GM21529 (cell line): ENCODE data around the gene PAPOLB.
A peak's percentile ranks its signal among the peaks of the same experiment; 100 is the strongest.

ENCODE experiments used
- ATAC-seq: cut with Tn5 transposase; IDR thresholded peaks from one replicate; pipeline ENCODE4 v1.9.1; 2021; ENCODE audit not compliant: unreplicated experiment

PAPOLB gene

GRCh38 chr7:4842319-4843064 lies 19.3 kb downstream of the PAPOLB start:
- ATAC-seq, result no peak

GRCh38 chr7:4841836-4842235 lies 20.0 kb downstream of the PAPOLB start:
- no peak for ATAC-seq

GRCh38 chr7:4841007-4841784 lies 20.6 kb downstream of the PAPOLB start:
- ATAC-seq, result no peak

GRCh38 chr7:4840079-4840501 lies 21.7 kb downstream of the PAPOLB start:
- ATAC-seq, result no peak

- ATAC-seq, result no peak
These were observed 23.1 kb downstream of the PAPOLB start for GRCh38 chr7:4838626-4839334.

GRCh38 chr7:4837803-4838625 lies 23.8 kb downstream of the PAPOLB start:
- ATAC-seq, result no peak

GRCh38 chr7:4837041-4837802 lies 24.6 kb downstream of the PAPOLB start:
- ATAC-seq, result no peak

GRCh38 chr7:4836206-4836661 lies 25.6 kb downstream of the PAPOLB start:
- no peak for ATAC-seq

GRCh38 chr7:4835398-4836205 lies 26.2 kb downstream of the PAPOLB start:
- no peak for ATAC-seq

- no peak for ATAC-seq
These were observed 27.0 kb downstream of the PAPOLB start for GRCh38 chr7:4834601-4835397.

- ATAC-seq, result no peak
These were observed 27.9 kb downstream of the PAPOLB start for GRCh38 chr7:4833691-4834600.

GRCh38 chr7:4833176-4833575 lies 28.7 kb downstream of the PAPOLB start:
- no peak for ATAC-seq

- no peak for ATAC-seq
These were observed 29.1 kb downstream of the PAPOLB start for GRCh38 chr7:4832711-4833110.

- ATAC-seq, result no peak
These were observed 29.9 kb downstream of the PAPOLB start for GRCh38 chr7:4831723-4832495.

GRCh38 chr7:4830176-4830575 lies 31.7 kb downstream of the PAPOLB start:
- peak; percentile 66 for ATAC-seq

- ATAC-seq, result no peak
These were observed 33.0 kb downstream of the PAPOLB start for GRCh38 chr7:4828720-4829383.
